Left colon (tissue), 2 donors: Measurements from ENCODE around the gene ATR. TPM values are rescaled to one million over a fixed set of nuclear protein-coding genes. Genes with fewer than 3 reads are reported as not detected.
"Not testable (repeated sequence)": the region's sequence is repeated elsewhere in the genome, so short reads cannot be mapped to it uniquely, and the experiment has no call there.

Experiments
- ATAC-seq: fragments of 200-7000 bp; cut with Tn5 transposase; one replicate; pipeline ENCODE4 v1.9.1; 2020; ENCODE audit warnings: mild to moderate bottlenecking, moderate library complexity
- DNase-seq, 2 donors: peaks; one replicate each; pipeline ENCODE4 v3.0.0-alpha.2; 2020
- intact Hi-C, 2 donors: fragments of 100-400 bp; cut with DNase I in 1 of 2; cut with micrococcal nuclease in 1 of 2; formaldehyde crosslinking; loops; one replicate each; pipeline versions ENCODE4 v1.11.2 to v1.14.0; 2022; cut with DNase I, micrococcal nuclease
- long read RNA-seq: library from polyadenylated mRNA; unstranded; transcript quantifications from one replicate; pipeline ENCODE4 v2.0.0, GENCODE V29; 2021
- total RNA-seq, 2 donors: library from RNA; stranded (reverse); fragmentation: NEBNext Ultra II Directional; extraction: Animal tissue kit (Norgen Biotek cat#: 25700); gene quantifications; one replicate each; pipeline ENCODE4 v1.2.1, GENCODE V29; 2021
- donor health status: DM: no; HTN: no; CAD: no.
- donor health status: DM: yes; HTN: yes; CAD: no.

ATR gene
- 10 to 100 TPM; 13.7 to 18.9 TPM for total RNA-seq
- long read RNA-seq, partial matches to known transcripts, result 4 of 8 reads
- long read RNA-seq, other reads (novel, unspliced or antisense), result 4 of 8 reads

- intact Hi-C loops, result no loop called here
- DNase-seq (peak; percentile 97 to 98), ATAC-seq (peak; percentile 94)
These were observed at the start of gene ATR for GRCh38 chr3:142578329-142579223. TSS of gene ATR (minus strand) at chr3:142578733. CDS start at chr3:142578704, 29 bp downstream.

- ATAC-seq, result no peak
- intact Hi-C loops, result no loop called here
- no peak for DNase-seq
These were observed 48.4 kb upstream of the ATR start for GRCh38 chr3:142626971-142627370.

GRCh38 chr3:142625153-142625440 lies 46.6 kb upstream of the ATR start:
- DNase-seq (no peak), ATAC-seq (no peak)
- intact Hi-C loops, result no loop called here

DNA sequence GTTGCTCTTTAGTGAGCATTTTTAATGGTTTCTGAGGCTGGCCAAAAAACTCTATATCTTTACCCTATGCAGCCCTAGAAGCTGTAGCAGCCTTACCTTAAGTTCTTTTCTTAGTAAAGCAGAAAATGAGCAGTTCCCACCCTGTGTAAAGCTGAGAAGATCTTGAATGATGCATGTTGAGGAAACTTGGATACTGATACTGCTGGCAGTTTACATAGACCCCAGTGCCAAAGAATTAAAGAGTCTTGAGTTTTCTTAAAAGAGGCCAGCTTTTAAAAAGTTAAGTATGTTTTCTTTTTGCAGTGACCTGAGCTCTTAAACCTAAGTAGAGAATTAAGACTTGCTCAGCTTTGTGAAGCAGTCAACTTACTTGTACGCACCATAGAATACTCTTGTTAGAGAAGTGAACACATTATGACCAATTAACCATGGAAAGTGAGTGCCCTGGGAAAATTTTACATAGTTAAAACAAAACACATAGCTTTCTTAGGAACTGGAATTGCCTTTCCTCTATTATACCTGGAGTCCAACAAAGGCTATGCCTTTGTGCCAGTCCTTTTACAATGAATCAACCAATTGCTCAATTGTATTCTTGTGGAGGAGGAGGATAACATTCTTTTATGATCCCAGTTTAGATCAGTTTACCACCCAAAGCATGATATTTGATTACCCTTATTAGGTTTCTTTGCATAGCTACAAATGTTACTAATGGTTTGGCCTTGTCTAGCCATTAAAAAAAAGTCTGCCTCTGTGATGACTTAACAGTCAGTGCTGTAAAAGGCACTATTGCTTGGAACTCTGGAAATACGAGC lies 46.0 kb upstream of the ATR start:
- DNase-seq (no peak), ATAC-seq (peak; percentile 23)
- intact Hi-C loops, result no loop called here

DNA sequence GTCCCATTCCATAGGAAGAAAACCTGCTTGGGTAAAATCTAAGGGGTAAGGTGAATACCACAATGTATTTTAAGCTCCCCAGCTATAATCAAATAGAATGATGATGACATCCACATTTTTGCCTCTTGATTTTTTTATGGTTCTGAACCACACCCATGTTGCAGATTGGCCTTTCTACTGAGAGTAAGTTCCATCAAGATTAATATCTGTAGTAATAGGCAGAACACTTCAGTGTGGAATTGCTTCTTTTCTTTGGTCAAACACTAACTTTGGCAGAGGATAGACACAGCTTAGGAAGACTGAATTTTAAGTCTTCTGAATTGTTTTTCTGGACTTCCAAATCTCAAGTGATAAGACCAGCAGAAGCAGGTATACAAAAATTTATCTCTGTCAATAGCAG lies 44.7 kb upstream of the ATR start:
- ATAC-seq (peak; percentile 55), DNase-seq (no peak)
- intact Hi-C loops, result no loop called here

DNA sequence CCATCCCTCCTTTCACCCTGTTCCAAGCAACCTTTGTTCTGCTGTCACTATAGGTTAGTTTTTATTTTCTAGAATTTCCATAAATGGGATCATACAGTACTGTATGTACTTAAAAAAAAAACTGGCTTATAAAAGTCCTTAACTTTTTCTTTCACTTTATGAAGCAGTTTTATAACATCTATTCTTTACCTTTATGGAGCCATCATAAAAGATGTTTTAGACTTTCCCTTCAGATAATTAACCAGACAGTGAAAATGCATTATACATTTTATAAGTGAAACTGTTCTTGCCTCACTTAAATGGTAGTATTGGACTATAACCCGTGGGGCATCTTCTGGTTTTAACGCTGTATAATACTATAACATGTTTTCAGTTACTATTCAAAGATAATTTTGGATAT lies 43.9 kb upstream of the ATR start:
- ATAC-seq (peak; percentile 76), DNase-seq (no peak)
- intact Hi-C loops, result no loop called here

GRCh38 chr3:142618917-142619461 lies 40.5 kb upstream of the ATR start:
- peak; percentile 66 for ATAC-seq
- intact Hi-C loops, result no loop called here
- DNase-seq, result peak in 1 of 2 donors; percentile 62

DNA sequence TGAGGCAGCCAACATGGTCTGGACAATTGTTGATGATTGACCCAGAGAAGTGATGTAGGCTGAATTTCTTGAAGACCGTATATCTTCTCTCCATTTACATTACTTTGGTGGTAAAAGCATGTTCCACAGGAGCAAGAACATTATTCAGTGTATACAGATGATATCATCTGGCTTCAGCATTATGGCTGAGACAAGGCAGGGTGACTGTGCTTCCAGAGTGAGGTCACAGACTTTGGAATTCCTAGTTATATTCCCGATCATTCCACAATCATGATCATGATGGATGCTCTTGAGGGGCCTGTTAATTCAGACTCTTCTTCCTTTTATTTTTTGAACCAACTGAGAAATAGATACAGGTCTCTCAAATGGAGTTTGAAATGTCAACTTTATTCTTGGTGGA lies 36.6 kb upstream of the ATR start:
- DNase-seq (no peak), ATAC-seq (no peak)
- intact Hi-C loops, result no loop called here

DNA sequence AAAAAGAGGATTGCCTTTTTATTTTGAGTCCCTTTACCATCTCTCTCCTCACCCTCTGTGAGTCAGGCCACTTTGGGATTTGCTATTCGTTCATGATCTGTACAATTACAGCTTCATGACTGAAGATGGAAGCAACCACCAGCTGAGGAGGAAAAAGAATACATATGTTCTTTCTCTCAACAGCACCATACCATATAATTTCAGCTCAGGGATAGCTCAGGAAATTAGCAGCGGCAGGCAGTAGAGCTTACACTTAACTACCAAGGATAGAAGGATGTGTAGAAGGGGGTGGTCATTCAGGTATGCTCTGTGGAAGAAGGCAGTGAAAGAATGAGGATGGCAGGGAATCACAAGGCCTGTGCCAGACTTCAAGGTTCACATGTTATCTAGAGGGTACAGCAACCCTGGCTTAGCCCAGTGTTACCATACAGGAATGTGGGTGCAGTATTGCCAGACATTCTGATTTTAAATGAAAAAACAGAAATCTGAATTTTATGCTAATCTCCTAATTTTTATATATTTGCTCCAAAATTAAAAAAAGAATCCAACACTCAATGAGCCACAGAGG lies 35.6 kb upstream of the ATR start:
- DNase-seq (no peak), ATAC-seq (peak; percentile 15)
- intact Hi-C loops, result no loop called here

GRCh38 chr3:142613491-142613890 lies 35.0 kb upstream of the ATR start:
- peak; percentile 54 to 66 for DNase-seq
- intact Hi-C loops, result no loop called here
- peak; percentile 89 for ATAC-seq

- DNase-seq, result no peak
- ATAC-seq, result no peak
- intact Hi-C loops, result no loop called here
These were observed 32.7 kb upstream of the ATR start for GRCh38 chr3:142611206-142611605.

GRCh38 chr3:142609136-142609535 lies 30.6 kb upstream of the ATR start:
- no peak for ATAC-seq
- no peak for DNase-seq
- intact Hi-C loops, result no loop called here

DNA sequence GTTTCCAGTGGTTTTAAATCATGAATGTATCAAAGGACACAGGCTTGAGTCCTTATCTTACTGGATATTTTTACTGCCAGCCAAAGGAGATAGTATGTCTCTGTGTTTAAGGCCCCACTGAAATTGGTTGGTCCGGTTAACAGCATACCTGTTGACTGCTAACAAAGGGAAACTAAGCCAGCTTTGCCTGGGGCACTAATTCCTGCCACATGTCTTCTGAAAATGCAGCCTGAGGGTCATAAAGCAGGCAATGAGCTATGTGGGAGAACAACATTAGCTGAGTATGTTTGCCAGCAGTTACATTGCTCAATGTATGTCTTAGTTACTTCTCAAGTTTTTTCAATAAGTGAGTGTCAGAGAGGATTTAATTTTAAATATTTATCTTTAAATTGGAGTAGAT lies 30.1 kb upstream of the ATR start:
- ATAC-seq (peak; percentile 22), DNase-seq (no peak)
- intact Hi-C loops, result no loop called here

DNA sequence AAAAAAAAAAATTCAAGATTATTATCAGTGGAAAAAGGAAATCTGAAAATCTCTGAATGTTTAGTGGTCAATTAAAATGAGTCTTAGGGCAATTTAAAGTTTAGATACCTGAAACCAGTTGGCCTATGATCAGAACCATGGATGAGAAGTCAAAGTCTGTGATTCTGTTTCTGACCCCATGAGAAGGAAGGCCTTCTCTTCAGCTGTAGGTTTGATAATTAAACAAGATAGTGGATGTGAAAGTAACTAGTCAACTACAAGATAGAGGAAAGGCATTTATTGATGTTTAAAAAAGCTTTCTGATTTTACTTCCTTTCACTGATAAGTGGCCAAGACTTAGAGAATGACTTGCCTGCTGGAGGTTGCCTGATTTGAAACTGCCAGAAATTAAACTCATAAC lies 26.4 kb upstream of the ATR start:
- intact Hi-C loops, result no loop called here
- DNase-seq, result no peak
- peak; percentile 22 for ATAC-seq

DNA sequence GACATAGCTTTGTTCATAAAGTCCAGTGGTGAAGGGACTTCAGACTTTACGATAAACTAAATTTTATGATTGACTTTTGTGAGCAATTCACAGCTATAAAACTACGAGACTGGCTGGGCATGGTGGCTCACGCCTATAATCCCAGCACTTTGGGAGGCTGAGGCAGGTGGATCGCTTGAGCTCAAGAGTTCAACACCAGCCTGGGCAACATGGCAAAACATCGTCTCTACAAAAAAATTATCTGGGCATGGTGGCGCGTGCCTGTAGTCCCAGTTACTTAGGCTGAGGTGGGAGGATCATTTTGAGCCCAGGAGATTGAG lies 24.8 kb upstream of the ATR start:
- DNase-seq (peak; percentile 47 to 58), ATAC-seq (peak; percentile 76)
- intact Hi-C loops, result not testable (repeated sequence)

GRCh38 chr3:142602619-142603385 lies 24.3 kb upstream of the ATR start:
- intact Hi-C loops, result no loop called here
- DNase-seq (no peak), ATAC-seq (peak; percentile 70)

- DNase-seq (no peak), ATAC-seq (no peak)
- intact Hi-C loops, result no loop called here
These were observed 23.2 kb upstream of the ATR start for GRCh38 chr3:142601713-142602112.

GRCh38 chr3:142597906-142598305 lies 19.4 kb upstream of the ATR start:
- peak; percentile 51 for ATAC-seq
- intact Hi-C loops, result no loop called here
- DNase-seq, result no peak

DNA sequence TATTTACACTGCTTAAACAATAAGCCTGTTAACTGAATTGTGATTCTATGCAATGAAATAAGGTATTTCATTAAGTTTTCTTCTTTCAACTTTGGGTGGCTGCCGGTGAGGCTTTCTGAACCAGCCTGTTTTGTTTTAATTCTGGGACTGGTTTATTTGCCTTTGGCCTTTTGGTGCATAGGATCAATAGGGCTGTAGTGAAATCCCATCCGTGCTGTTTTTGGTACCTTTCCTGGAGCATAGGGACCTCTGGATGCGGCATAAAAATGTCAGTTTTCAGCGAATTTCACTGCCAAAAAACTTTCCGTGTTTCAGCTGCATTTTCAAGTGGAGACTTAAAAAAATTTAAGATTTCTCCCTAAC lies 18.2 kb upstream of the ATR start:
- ATAC-seq, result peak; percentile 8
- no peak for DNase-seq
- intact Hi-C loops, result no loop called here
